Lower lobe of right lung (tissue), 2 donors: ENCODE measurements around the gene BDKRB2. TPM values are rescaled to one million over a fixed set of nuclear protein-coding genes. Genes with fewer than 3 reads are reported as not detected.

Experiments
- ATAC-seq, 2 donors: fragments of 200-7000 bp; cut with Tn5 transposase; one replicate each; pipeline ENCODE4 v1.9.1; 2020 to 2022; ENCODE audit warnings: mild to moderate bottlenecking in 2 of 2, moderate library complexity in 2 of 2
- DNase-seq: peaks from one replicate; pipeline ENCODE4 v3.0.0-alpha.2; 2020
- H3K27ac ChIP-seq: fragments of 200-600 bp; one replicate; pipeline ENCODE4 v1.8.0; 2022
- H3K27me3 ChIP-seq: fragments of 200-600 bp; one replicate; pipeline ENCODE4 v1.8.0; 2022; ENCODE audit warnings: low read depth
- H3K36me3 ChIP-seq: fragments of 200-600 bp; one replicate; pipeline ENCODE4 v1.8.0; 2022; ENCODE audit warnings: mild to moderate bottlenecking
- H3K4me1 ChIP-seq: fragments of 200-600 bp; one replicate; pipeline ENCODE4 v1.8.0; 2022
- H3K4me3 ChIP-seq: fragments of 200-600 bp; one replicate; pipeline ENCODE4 v1.8.0; 2022; ENCODE audit warnings: mild to moderate bottlenecking
- H3K9me3 ChIP-seq: fragments of 200-600 bp; one replicate; pipeline ENCODE4 v1.8.0; 2022
- CTCF ChIP-seq: fragments of 200-600 bp; IDR thresholded peaks from one replicate; pipeline ENCODE4 v1.8.0; 2022; ENCODE audit warnings: antibody characterized with exemption, mild to moderate bottlenecking
- intact Hi-C: fragments of 100-400 bp; cut with DNase I; formaldehyde crosslinking; loops from one replicate; pipeline ENCODE4 v1.11.0; 2022
- total RNA-seq: library from RNA; stranded (reverse); fragmentation: NEBNext Ultra II Directional; extraction: Animal tissue kit (Norgen Biotek cat#: 25700); gene quantifications from one replicate; pipeline ENCODE4 v1.2.1, GENCODE V29; 2021
- donor health status: DM: no; HTN: yes; CAD: no; lungs with severe emphysema.

BDKRB2 gene
- total RNA-seq, 1 donor from 2014 or later = 1.3 TPM

DNA sequence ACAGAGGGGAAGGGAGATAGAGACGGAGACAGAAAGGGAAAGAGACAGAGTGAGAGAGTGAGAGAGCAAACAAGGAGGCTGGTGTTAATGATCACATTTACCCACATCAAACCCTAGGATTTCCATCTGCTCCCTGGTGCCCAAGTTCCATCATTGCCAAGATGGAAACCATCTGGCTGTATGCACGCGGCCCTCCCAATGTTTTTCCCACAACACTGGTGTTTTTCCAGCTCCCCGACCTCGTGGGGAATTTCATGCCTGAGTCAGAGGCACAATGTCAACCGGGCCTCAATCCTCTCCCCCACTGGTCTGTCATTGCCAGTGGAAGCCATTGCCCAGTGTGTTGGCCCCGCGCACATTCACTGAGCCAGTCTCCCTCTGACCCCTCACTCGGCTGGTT is 19.9 kb upstream of the BDKRB2 start:
- H3K27me3 ChIP-seq = no peaks in the 10 kb centered on the region
- H3K36me3 ChIP-seq = no peaks in the 10 kb centered on the region
- ATAC-seq (no peak), DNase-seq (no peak)
- H3K27ac ChIP-seq = no peak overlapping the region
- intact Hi-C loops = no loop called here
- no peaks in the 10 kb centered on the region for H3K9me3 ChIP-seq
- H3K4me3 ChIP-seq = no peak overlapping the region
- TF ChIP-seq CTCF = no peak
- no peaks in the 10 kb centered on the region for H3K4me1 ChIP-seq

DNA sequence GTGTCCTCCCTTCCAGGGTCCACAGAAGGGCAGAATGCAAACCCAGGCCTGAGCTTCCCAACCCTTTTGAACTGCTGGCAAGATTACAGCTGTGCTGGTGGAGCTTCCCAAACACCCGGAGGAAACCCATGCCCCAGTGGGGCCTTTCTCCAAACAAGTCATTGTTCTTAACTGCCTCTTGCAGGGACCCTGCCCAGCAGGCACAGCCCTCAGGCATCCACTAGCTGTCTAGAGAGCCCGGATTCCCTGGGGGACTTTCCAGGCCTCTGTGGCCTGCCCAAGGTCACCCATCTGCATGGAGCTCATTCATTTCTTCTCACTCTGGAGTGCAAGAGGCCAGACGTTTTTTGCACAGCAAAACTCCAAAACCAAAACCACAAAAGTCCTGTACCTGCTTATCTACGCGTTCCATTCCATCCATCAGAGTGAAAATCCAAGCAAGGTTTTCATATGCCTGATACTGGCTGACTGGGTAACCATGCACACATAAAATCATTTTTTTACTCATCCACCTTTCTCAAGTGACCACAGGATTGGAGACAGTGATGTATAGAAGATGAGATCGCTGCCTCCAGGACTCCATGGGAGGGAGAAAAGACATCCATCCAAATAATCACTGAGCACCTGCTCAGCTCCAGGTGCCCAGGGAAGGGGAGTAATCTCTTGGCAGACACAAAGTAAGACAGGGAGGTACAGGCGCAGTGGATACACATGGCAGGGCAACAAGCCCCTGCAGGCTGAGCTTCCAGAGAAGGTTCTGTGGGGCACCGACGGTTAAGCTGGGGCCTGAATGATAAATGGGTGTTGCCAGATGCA is 17.2 kb upstream of the BDKRB2 start:
- Histone ChIP-seq H3K4me1 (no peaks in the 10 kb centered on the region), H3K9me3 (no peaks in the 10 kb centered on the region), H3K4me3 (no peak overlapping the region), H3K36me3 (no peaks in the 10 kb centered on the region), H3K27ac (no peak overlapping the region), H3K27me3 (no peaks in the 10 kb centered on the region)
- ATAC-seq (no peak), DNase-seq (no peak)
- intact Hi-C loops = no loop called here
- TF ChIP-seq CTCF = no peak

GRCh38 chr14:96189281-96189711 is 15.3 kb upstream of the BDKRB2 start:
- TF ChIP-seq CTCF = no peak
- ATAC-seq (peak; percentile 87 to 89), DNase-seq (peak; percentile 62)
- no peaks in the 10 kb centered on the region for H3K27me3 ChIP-seq
- peaks cover 8% of the 10 kb centered on the region for H3K4me1 ChIP-seq
- no peak overlapping the region for H3K27ac ChIP-seq
- intact Hi-C loops = no loop called here
- H3K9me3 ChIP-seq = no peaks in the 10 kb centered on the region
- no peak overlapping the region for H3K4me3 ChIP-seq
- no peaks in the 10 kb centered on the region for H3K36me3 ChIP-seq

GRCh38 chr14:96191353-96191752 is 13.3 kb upstream of the BDKRB2 start:
- no peaks in the 10 kb centered on the region for H3K36me3 ChIP-seq
- no peak for ATAC-seq
- H3K9me3 ChIP-seq = no peaks in the 10 kb centered on the region
- no peak for TF ChIP-seq CTCF
- H3K4me3 ChIP-seq = no peak overlapping the region
- DNase-seq = no peak
- no peak overlapping the region for H3K27ac ChIP-seq
- intact Hi-C loops = no loop called here
- H3K4me1 ChIP-seq = peaks cover 8% of the 10 kb centered on the region
- H3K27me3 ChIP-seq = no peaks in the 10 kb centered on the region

DNA sequence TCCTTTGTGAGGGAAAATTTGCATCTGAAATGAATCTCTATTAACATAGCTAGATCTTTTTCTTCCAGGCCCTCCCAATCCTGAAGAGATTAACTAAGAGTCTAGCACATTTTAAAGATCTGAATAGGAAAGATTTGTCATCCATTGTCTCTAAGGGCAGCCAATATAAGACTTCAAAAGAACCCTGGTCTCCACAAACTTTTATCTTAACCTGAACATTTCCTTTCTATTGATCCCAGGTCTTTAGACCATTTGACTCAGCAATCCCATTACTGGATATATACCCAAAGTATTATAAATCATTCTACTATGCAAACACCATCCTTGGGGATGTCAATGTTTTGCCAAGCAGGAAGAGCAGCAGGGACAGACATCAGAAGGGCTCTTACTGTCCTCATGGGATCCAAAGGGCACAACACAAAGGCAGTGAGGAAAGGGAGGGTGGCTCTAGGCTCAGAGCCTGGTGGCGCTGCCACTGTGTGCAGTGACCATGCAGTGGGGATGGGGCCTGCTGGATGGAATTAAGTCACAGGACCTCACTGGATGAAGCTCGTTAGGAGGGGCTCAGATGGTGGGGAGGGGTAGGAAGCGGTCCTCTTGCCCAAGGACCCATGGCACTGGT is 12.7 kb upstream of the BDKRB2 start:
- no peak for ATAC-seq
- H3K27ac ChIP-seq = no peak overlapping the region
- H3K27me3 ChIP-seq = no peaks in the 10 kb centered on the region
- H3K4me3 ChIP-seq = no peak overlapping the region
- no peaks in the 10 kb centered on the region for H3K36me3 ChIP-seq
- no peaks in the 10 kb centered on the region for H3K9me3 ChIP-seq
- DNase-seq = no peak
- intact Hi-C loops = no loop called here
- TF ChIP-seq CTCF = no peak
- H3K4me1 ChIP-seq = peaks cover 8% of the 10 kb centered on the region
